ENCODE data around the gene KLHDC1. TPM values are rescaled to one million over a fixed set of nuclear protein-coding genes. Genes with fewer than 3 reads are reported as not detected.
"Not testable (repeated sequence)": the region's sequence is repeated elsewhere in the genome, so short reads cannot be mapped to it uniquely, and the experiment has no call there.

Gene KLHDC1
- polyA plus RNA-seq, 3 donors from 2014 or later = 2.3 to 3.3 (median 2.5) TPM

- DNase-seq = no peak
- peak overlapping the region in 2 of 6 donors; percentile 44 to 58 for H3K27ac Mint-ChIP-seq
- H3K4me1 Mint-ChIP-seq = peaks cover 13 to 32% of the 10 kb centered on the region in 2 donors
- H3K27me3 Mint-ChIP-seq (ENCODE audit: low read depth in 3 of 3) = peaks cover 0 to 3% (median 0%) of the 10 kb centered on the region in 3 donors
- H3K9me3 Mint-ChIP-seq = no peaks in the 10 kb centered on the region
- peaks cover 8 to 24% (median 19%) of the 10 kb centered on the region in 3 donors for H3K36me3 Mint-ChIP-seq
- no peak overlapping the region for H3K4me3 Mint-ChIP-seq
Measured at GRCh38 chr14:49774106-49774505, 81.2 kb downstream of the KLHDC1 start.

GRCh38 chr14:49778421-49778820 lies 85.5 kb downstream of the KLHDC1 start:
- Mint-ChIP-seq H3K4me3 (no peak overlapping the region), H3K4me1 (peaks cover 0 to 7% of the 10 kb centered on the region in 2 donors), H3K27me3 (ENCODE audit: low read depth in 3 of 3) (no peaks in the 10 kb centered on the region), H3K36me3 (peaks cover 8 to 49% (median 31%) of the 10 kb centered on the region in 3 donors), H3K27ac (no peak overlapping the region), H3K9me3 (no peaks in the 10 kb centered on the region)
- DNase-seq = no peak

GRCh38 chr14:49781040-49781439 lies 88.1 kb downstream of the KLHDC1 start:
- peak overlapping the region in 1 of 6 donors; percentile 61 for H3K27ac Mint-ChIP-seq
- H3K4me3 Mint-ChIP-seq; H3K27me3 Mint-ChIP-seq (ENCODE audit: low read depth in 3 of 3); H3K9me3 Mint-ChIP-seq; H3K4me1 Mint-ChIP-seq; DNase-seq: not testable (repeated sequence)
- peaks cover 1 to 46% (median 19%) of the 10 kb centered on the region in 3 donors for H3K36me3 Mint-ChIP-seq

- Mint-ChIP-seq H3K4me1 (no peaks in the 10 kb centered on the region), H3K27ac (no peak overlapping the region), H3K36me3 (peaks cover 4 to 51% (median 21%) of the 10 kb centered on the region in 3 donors)
Measured at GRCh38 chr14:49783394-49784014, 90.6 kb downstream of the KLHDC1 start.

GRCh38 chr14:49786315-49786714 lies 93.4 kb downstream of the KLHDC1 start:
- Mint-ChIP-seq H3K36me3 (peaks cover 12 to 43% (median 15%) of the 10 kb centered on the region in 3 donors), H3K9me3 (no peaks in the 10 kb centered on the region), H3K27me3 (ENCODE audit: low read depth in 3 of 3) (peaks cover 0 to 2% (median 0%) of the 10 kb centered on the region in 3 donors), H3K27ac (peak overlapping the region in 2 of 6 donors; percentile 43 to 61), H3K4me3 (no peak overlapping the region), H3K4me1 (no peaks in the 10 kb centered on the region)
- DNase-seq = no peak

More at GRCh38 chr14:49783394-49784014, 90.6 kb downstream of the KLHDC1 start:
- no peaks in the 10 kb centered on the region for H3K27me3 Mint-ChIP-seq (ENCODE audit: low read depth in 3 of 3)
- no peaks in the 10 kb centered on the region for H3K9me3 Mint-ChIP-seq
- DNase-seq = no peak
- H3K4me3 Mint-ChIP-seq = no peak overlapping the region

GRCh38 chr14:49792618-49793017 lies 99.7 kb downstream of the KLHDC1 start:
- no peaks in the 10 kb centered on the region for H3K4me1 Mint-ChIP-seq
- peaks cover 13 to 47% (median 28%) of the 10 kb centered on the region in 3 donors for H3K36me3 Mint-ChIP-seq
- DNase-seq = no peak
- no peak overlapping the region for H3K27ac Mint-ChIP-seq
- peaks cover 0 to 2% (median 0%) of the 10 kb centered on the region in 3 donors for H3K27me3 Mint-ChIP-seq (ENCODE audit: low read depth in 3 of 3)
- no peaks in the 10 kb centered on the region for H3K9me3 Mint-ChIP-seq
- H3K4me3 Mint-ChIP-seq = no peak overlapping the region

- DNase-seq = no peak
- H3K36me3 Mint-ChIP-seq = peaks cover 6 to 55% (median 38%) of the 10 kb centered on the region in 3 donors
- peak overlapping the region in 4 of 6 donors; percentile 27 to 66 (median 36) for H3K27ac Mint-ChIP-seq
- no peaks in the 10 kb centered on the region for H3K4me1 Mint-ChIP-seq
- H3K4me3 Mint-ChIP-seq = no peak overlapping the region
- no peaks in the 10 kb centered on the region for H3K27me3 Mint-ChIP-seq (ENCODE audit: low read depth in 3 of 3)
- H3K9me3 Mint-ChIP-seq = no peaks in the 10 kb centered on the region
Measured at GRCh38 chr14:49796025-49796424, 103.1 kb downstream of the KLHDC1 start.

Other genes with a start within 250 kb of the KLHDC1 start
- 1,000 to 10,000 TPM; 2,323 to 7,295 (median 3,604) TPM for gene RPS29, start 106.7 kb upstream of the KLHDC1 start, polyA plus RNA-seq
- 10 to 100 TPM; 10.6 to 14.4 (median 12.5) TPM for gene LRR1, start 94.2 kb upstream of the KLHDC1 start, polyA plus RNA-seq
- gene RPL36AL, start 72.5 kb upstream of the KLHDC1 start, polyA plus RNA-seq = 100 to 1,000 TPM; 610 to 699 (median 654) TPM
- gene MGAT2, start 72.3 kb upstream of the KLHDC1 start, polyA plus RNA-seq = 10 to 100 TPM; 32.0 to 50.0 (median 37.8) TPM
- gene DNAAF2, start 57.9 kb upstream of the KLHDC1 start, polyA plus RNA-seq = 10 to 100 TPM; 13.3 to 17.2 (median 15.4) TPM
- 1 to 10 TPM; 1.4 to 6.4 (median 1.5) TPM for gene POLE2, start 4.9 kb upstream of the KLHDC1 start, polyA plus RNA-seq
- gene KLHDC2, start 75.0 kb downstream of the KLHDC1 start, polyA plus RNA-seq = 10 to 100 TPM; 61.3 to 68.1 (median 63.8) TPM
- gene NEMF, start 159.7 kb downstream of the KLHDC1 start, polyA plus RNA-seq = 10 to 100 TPM; 28.7 to 54.4 (median 33.4) TPM
- 100 to 1,000 TPM; 163 to 242 (median 169) TPM for gene ARF6, start 200.0 kb downstream of the KLHDC1 start, polyA plus RNA-seq

Data from immature natural killer cell (primary cell).